ENCODE measurements around the gene PSMB9.
A peak's percentile ranks its signal among the peaks of the same experiment; 100 is the strongest.
"Not testable (repeated sequence)": the region's sequence is repeated elsewhere in the genome, so short reads cannot be mapped to it uniquely, and the experiment has no call there.

Gene PSMB9
- total RNA-seq = 37.7 to 56.8 reads per million in 2 donors

GRCh38 chr6:32853541-32854375 is at the start of gene PSMB9, which contains the start of gene TAP1:
Gene PSMB9, plus strand, starts transcription at chr6:32854192. Its CDS starts 38 bp downstream, at chr6:32854230.
Gene TAP1, minus strand, starts transcription at chr6:32853704. Its CDS starts 68 bp downstream, at chr6:32853636.
- peak; percentile 84 to 96 (median 93) for DNase-seq

GRCh38 chr6:32805404-32805803 is 48.6 kb upstream of the PSMB9 start:
- not testable (repeated sequence) for DNase-seq

GRCh38 chr6:32807020-32807580 is 46.9 kb upstream of the PSMB9 start:
- DNase-seq = peak in 1 of 5 experiments; percentile 17

GRCh38 chr6:32809171-32809570 is 44.8 kb upstream of the PSMB9 start:
- DNase-seq = no peak

- DNase-seq = no peak
These were observed 39.8 kb upstream of the PSMB9 start for GRCh38 chr6:32814145-32814544.

- DNase-seq = no peak
These were observed 38.9 kb upstream of the PSMB9 start for GRCh38 chr6:32815115-32815514.

- no peak for DNase-seq
These were observed 38.0 kb upstream of the PSMB9 start for GRCh38 chr6:32815996-32816395.

GRCh38 chr6:32816746-32817204 is 37.2 kb upstream of the PSMB9 start, which contains the start of gene HLA-DOB:
Gene HLA-DOB, minus strand, starts transcription at chr6:32817002. Its CDS starts 51 bp downstream, at chr6:32816951.
- DNase-seq = peak in 1 of 5 experiments; percentile 59

GRCh38 chr6:32818867-32819266 is 35.1 kb upstream of the PSMB9 start:
- DNase-seq = no peak

GRCh38 chr6:32819729-32820128 is 34.3 kb upstream of the PSMB9 start:
- no peak for DNase-seq

GRCh38 chr6:32825966-32826365 is 28.0 kb upstream of the PSMB9 start:
- no peak for DNase-seq

GRCh38 chr6:32827025-32827424 is 27.0 kb upstream of the PSMB9 start:
- no peak for DNase-seq

GRCh38 chr6:32829495-32829894 is 24.5 kb upstream of the PSMB9 start:
- DNase-seq = no peak

GRCh38 chr6:32830017-32830416 is 24.0 kb upstream of the PSMB9 start:
- no peak for DNase-seq

GRCh38 chr6:32830936-32831335 is 23.1 kb upstream of the PSMB9 start:
- DNase-seq = no peak

- DNase-seq = no peak
These were observed 21.5 kb upstream of the PSMB9 start for GRCh38 chr6:32832535-32832934.

- DNase-seq = no peak
These were observed 20.3 kb upstream of the PSMB9 start for GRCh38 chr6:32833664-32834063.

GRCh38 chr6:32835167-32835893 is 18.7 kb upstream of the PSMB9 start:
- DNase-seq = no peak

- no peak for DNase-seq
These were observed 17.1 kb upstream of the PSMB9 start for GRCh38 chr6:32836873-32837272.

GRCh38 chr6:32837651-32838113 is 16.3 kb upstream of the PSMB9 start:
- no peak for DNase-seq

GRCh38 chr6:32838114-32838958 is 15.7 kb upstream of the PSMB9 start, which contains the start of gene TAP2:
Gene TAP2, minus strand, starts transcription at chr6:32838739. Its CDS starts 506 bp downstream, at chr6:32838233.
- DNase-seq = peak; percentile 93 to 98 (median 97)

GRCh38 chr6:32839356-32839755 is 14.6 kb upstream of the PSMB9 start:
- no peak for DNase-seq

All from T-helper 2 cell (primary cell).